Measurements from ENCODE around the gene SMARCD2.
"Not testable (repeated sequence)": the region's sequence is repeated elsewhere in the genome, so short reads cannot be mapped to it uniquely, and the experiment has no call there.

SMARCD2 gene

DNA sequence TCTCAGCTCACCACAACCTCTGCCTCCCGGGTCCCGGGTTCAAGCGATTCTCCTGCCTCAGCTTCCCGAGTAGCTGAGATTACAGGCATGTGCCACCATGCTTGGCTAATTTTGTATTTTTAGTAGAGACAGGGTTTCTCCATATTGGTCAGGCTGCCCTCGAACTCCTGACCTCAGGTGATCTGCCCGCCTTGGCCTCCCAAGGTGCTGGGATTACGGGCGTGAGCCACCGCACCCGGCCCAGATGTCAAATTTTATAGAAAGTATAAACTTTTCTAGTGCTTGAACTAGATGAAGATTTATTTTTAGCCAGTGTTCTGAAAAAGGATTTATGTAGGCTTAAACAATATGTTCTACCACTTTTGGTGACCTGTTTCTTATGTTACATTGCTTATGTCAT is 46.1 kb downstream of the SMARCD2 start:
- DNase-seq: not testable (repeated sequence)

DNA sequence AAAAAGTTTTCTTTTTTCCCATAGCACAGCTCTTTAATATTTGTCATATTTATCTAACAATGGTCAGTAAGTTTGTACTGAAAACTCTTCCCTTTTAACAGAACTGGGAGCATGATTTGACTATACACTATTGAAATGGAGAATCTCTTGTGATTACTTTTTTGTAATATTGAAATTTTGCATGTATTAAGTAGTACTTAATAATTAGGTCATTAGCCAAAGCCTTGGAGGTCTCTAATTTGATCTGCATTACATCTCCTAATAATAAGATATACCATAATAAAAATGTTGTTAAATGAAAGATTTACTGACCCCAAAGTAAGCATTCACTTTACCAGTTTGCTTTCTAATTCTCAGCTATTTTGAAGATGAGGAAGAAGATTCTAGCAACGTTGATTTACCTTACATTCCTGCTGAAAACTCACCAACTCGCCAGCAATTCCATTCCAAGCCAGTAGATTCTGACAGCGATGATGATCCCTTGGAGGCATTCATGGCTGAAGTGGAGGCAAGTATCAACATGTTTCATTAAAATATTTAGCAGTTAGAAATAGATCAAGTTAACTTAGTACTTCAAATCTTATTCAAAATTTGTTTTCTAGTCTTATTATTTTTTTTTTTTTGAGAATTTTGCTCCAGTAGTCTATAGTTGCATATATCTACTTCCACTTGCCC is 50.3 kb downstream of the SMARCD2 start:
- no peak for DNase-seq

DNA sequence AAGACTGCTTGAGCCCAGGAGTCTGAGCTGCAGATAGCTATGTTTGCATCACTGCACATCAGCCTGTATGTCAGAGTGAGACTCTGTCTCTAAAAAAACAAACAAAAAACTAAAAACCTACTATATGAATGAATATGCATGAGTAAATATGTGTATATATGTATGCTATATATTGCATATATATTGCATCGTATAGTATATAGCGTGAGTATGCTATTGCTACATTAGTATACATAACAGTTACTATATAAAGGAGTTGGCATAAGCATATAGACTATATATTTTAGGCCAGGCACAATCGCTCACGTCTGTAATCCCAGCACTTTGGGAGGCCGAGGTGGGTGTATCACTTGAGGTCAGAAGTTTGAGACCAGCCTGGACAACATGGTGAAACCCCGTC is 52.4 kb downstream of the SMARCD2 start:
- no peak for DNase-seq

DNA sequence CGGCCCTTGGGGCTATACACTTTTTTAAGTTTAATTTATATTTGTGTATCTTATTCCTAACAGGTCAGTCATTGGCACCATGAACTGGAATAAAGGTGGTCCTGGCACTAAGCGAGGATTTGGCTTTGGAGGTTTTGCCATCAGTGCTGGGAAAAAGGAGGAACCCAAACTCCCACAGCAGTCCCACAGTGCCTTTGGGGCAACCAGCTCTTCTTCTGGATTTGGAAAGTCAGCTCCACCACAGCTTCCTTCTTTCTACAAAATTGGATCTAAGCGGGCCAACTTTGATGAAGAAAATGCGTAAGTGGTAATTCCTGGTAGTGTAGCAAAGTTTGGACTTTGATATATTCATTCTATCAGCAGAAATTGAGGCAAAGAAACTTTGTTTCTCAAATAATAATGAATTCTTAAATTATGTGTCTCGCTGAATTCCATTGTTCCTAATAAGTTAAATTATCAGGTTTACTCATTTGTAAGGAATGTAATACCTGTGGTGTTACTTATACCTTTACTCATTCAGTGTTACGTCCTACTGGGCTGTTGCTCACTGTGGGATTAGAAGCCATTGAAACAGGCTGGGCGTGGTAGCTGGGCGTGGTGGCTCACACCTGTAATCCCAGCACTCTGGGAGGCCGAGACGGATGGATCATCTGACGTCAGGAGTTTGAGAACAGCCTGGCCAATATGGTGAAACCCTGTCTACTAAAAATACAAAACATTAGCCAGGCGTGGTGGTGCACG is 55.3 kb downstream of the SMARCD2 start:
- DNase-seq: no peak

DNA sequence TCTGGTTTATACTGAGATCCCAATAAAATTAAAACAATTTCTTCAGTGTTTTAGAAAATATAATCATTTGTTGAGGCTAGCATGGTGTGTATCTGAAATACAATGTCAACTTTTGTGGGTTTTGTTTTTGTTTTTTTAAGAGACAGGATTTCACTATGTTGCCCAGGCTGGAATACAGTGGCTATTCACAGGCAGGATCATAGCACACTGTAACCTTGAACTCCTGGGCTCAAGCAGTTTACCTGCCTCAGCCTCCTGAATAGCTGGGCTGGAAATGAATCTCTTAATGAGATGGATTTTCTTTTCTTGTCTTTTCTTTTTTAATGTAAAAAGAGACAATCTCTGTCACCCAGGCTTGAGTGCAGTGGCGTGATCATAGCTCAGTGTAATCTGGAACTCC is 56.4 kb downstream of the SMARCD2 start:
- DNase-seq: no peak

DNA sequence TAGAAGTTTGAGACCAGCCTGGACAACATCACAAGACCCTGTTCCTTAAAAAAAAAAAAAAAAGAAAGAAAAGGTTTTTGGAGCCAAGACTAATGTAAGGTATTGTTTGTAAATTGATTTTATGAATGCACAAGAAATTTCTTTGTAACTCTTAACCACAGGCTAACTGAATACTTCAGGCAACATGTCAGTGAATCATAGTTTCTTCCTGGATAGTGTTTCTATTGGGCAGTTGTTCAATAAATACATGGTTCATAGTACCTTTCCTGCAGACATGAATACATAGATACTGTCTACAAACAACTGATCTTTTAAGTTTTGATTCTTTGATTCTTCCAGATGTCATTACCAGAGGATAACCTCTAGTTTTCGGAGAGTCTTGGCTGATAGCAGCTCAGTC is 56.9 kb downstream of the SMARCD2 start:
- no peak for DNase-seq

DNA sequence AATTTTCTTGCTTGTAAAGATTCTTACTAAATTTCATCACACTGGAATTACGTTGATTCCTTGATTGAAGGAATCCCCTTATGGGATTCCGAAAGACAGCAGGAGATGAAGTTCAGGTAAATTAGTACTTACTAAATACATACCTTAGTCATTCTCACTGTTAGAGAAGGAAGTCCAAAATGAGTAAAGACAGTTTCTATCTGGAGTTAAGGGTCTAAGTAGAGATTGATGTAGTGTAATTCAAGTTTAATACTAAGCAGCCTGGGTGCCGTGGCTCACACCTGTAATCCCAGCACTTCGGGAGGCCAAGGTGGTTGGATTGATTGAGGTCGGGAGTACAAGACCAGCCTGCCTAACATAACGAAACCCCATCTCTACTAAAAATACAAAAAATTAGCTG is 59.0 kb downstream of the SMARCD2 start:
- DNase-seq: no peak

Measured in CD4-positive, alpha-beta T cell treated with Interleukin-12 subunit alpha and Interleukin-12 subunit beta, for 1 hour (primary cell).